ENCODE results near the gene UBXN11. TPM values are rescaled to one million over a fixed set of nuclear protein-coding genes. Genes with fewer than 3 reads are reported as not detected.

UBXN11 gene
- total and polyA plus RNA-seq, 9 donors = 4.2 to 13.9 (median 10.2) TPM

- no peaks in the 10 kb centered on the region for H3K27me3 ChIP-seq (ENCODE audit: control insufficient read depth, insufficient read depth, low read length)
- peaks cover 4% of the 10 kb centered on the region for H3K4me1 ChIP-seq (ENCODE audit: control insufficient read depth, insufficient read depth, low read length)
- H3K36me3 ChIP-seq (ENCODE audit: control insufficient read depth, insufficient read depth, low read length) = no peaks in the 10 kb centered on the region
- H3K9me3 ChIP-seq (replicated peaks; ENCODE audit: control insufficient read depth, low read depth, low read length) = no peaks in the 10 kb centered on the region
- H3K4me3 ChIP-seq (ENCODE audit: low read length) = no peak overlapping the region
- no peak overlapping the region for H3K27ac ChIP-seq (ENCODE audit: low read length)
- 100% methylated on average over 1 of the region's 2 CpGs for WGBS (ENCODE audit: insufficient coverage)
- no peak for DNase-seq
Observed at GRCh38 chr1:26323382-26323781, 16.9 kb upstream of the UBXN11 start.

GRCh38 chr1:26322042-26322331 lies 15.6 kb upstream of the UBXN11 start:
- H3K4me1 ChIP-seq (ENCODE audit: control insufficient read depth, insufficient read depth, low read length) = peaks cover 4% of the 10 kb centered on the region
- no peak overlapping the region for H3K4me3 ChIP-seq (ENCODE audit: low read length)
- H3K9me3 ChIP-seq (replicated peaks; ENCODE audit: control insufficient read depth, low read depth, low read length) = no peaks in the 10 kb centered on the region
- no peaks in the 10 kb centered on the region for H3K27me3 ChIP-seq (ENCODE audit: control insufficient read depth, insufficient read depth, low read length)
- H3K36me3 ChIP-seq (ENCODE audit: control insufficient read depth, insufficient read depth, low read length) = no peaks in the 10 kb centered on the region
- DNase-seq = no peak
- WGBS (ENCODE audit: insufficient coverage) = 80% methylated on average over 3 of the region's 10 CpGs
- no peak overlapping the region for H3K27ac ChIP-seq (ENCODE audit: low read length)

- 6% methylated on average over 3 of the region's 16 CpGs for WGBS (ENCODE audit: insufficient coverage)
- H3K36me3 ChIP-seq (ENCODE audit: control insufficient read depth, insufficient read depth, low read length) = no peaks in the 10 kb centered on the region
- no peaks in the 10 kb centered on the region for H3K9me3 ChIP-seq (replicated peaks; ENCODE audit: control insufficient read depth, low read depth, low read length)
- H3K27me3 ChIP-seq (ENCODE audit: control insufficient read depth, insufficient read depth, low read length) = no peaks in the 10 kb centered on the region
- peak; percentile 91 for DNase-seq
- peaks cover 4% of the 10 kb centered on the region for H3K4me1 ChIP-seq (ENCODE audit: control insufficient read depth, insufficient read depth, low read length)
- H3K4me3 ChIP-seq (ENCODE audit: low read length) = no peak overlapping the region
- no peak overlapping the region for H3K27ac ChIP-seq (ENCODE audit: low read length)
Observed at GRCh38 chr1:26321315-26322041, 15.0 kb upstream of the UBXN11 start.

DNA sequence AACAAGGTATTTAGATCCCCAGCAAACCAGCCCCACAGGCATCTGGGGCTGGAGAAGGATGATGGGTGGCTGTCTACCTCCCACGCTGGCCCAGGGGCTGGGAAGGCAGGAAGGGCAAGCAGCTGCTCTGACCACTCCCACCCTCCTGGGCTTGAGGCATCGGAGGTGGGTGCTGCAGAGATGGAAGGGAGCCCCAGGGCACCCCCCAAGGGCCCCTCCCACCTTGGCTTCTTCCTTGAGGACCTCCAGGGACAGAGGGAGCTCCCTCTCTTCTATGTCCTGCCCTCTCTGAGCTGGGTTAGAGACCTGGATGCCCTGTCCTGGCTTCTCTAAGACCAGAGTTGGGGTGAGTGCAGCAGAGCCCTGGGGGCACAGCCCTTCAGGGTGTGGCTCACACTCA lies 14.5 kb upstream of the UBXN11 start:
- no peaks in the 10 kb centered on the region for H3K27me3 ChIP-seq (ENCODE audit: control insufficient read depth, insufficient read depth, low read length)
- WGBS (ENCODE audit: insufficient coverage) = no CpG with 5 or more reads among the region's 2 CpGs
- peaks cover 4% of the 10 kb centered on the region for H3K4me1 ChIP-seq (ENCODE audit: control insufficient read depth, insufficient read depth, low read length)
- DNase-seq = no peak
- H3K36me3 ChIP-seq (ENCODE audit: control insufficient read depth, insufficient read depth, low read length) = no peaks in the 10 kb centered on the region
- H3K27ac ChIP-seq (ENCODE audit: low read length) = no peak overlapping the region
- H3K9me3 ChIP-seq (replicated peaks; ENCODE audit: control insufficient read depth, low read depth, low read length) = no peaks in the 10 kb centered on the region
- H3K4me3 ChIP-seq (ENCODE audit: low read length) = no peak overlapping the region

GRCh38 chr1:26318338-26319064 lies 12.1 kb upstream of the UBXN11 start:
- peak; percentile 35 for DNase-seq
- 81% methylated on average over 7 of the region's 9 CpGs for WGBS (ENCODE audit: insufficient coverage)
- Histone ChIP-seq H3K27ac (ENCODE audit: low read length) (no peak overlapping the region), H3K9me3 (replicated peaks; ENCODE audit: control insufficient read depth, low read depth, low read length) (no peaks in the 10 kb centered on the region), H3K36me3 (ENCODE audit: control insufficient read depth, insufficient read depth, low read length) (no peaks in the 10 kb centered on the region), H3K4me1 (ENCODE audit: control insufficient read depth, insufficient read depth, low read length) (peaks cover 7% of the 10 kb centered on the region), H3K4me3 (ENCODE audit: low read length) (peak overlapping the region; percentile 8), H3K27me3 (ENCODE audit: control insufficient read depth, insufficient read depth, low read length) (no peaks in the 10 kb centered on the region)

GRCh38 chr1:26317612-26318337 lies 11.3 kb upstream of the UBXN11 start, which contains the start of gene CD52:
Gene CD52 (plus strand): TSS chr1:26317958. CDS start chr1:26318018, 60 bp downstream.
- Histone ChIP-seq H3K9me3 (replicated peaks; ENCODE audit: control insufficient read depth, low read depth, low read length) (no peaks in the 10 kb centered on the region), H3K4me3 (ENCODE audit: low read length) (peak within 1 kb of the TSS; percentile 8), H3K27ac (ENCODE audit: low read length) (no peak within 1 kb of the TSS), H3K4me1 (ENCODE audit: control insufficient read depth, insufficient read depth, low read length) (peaks cover 7% of the 10 kb centered on the region), H3K27me3 (ENCODE audit: control insufficient read depth, insufficient read depth, low read length) (no peaks in the 10 kb centered on the region), H3K36me3 (ENCODE audit: control insufficient read depth, insufficient read depth, low read length) (no peaks in the 10 kb centered on the region)
- 51% methylated on average over 5 of the region's 12 CpGs for WGBS (ENCODE audit: insufficient coverage)
- no peak for DNase-seq

DNA sequence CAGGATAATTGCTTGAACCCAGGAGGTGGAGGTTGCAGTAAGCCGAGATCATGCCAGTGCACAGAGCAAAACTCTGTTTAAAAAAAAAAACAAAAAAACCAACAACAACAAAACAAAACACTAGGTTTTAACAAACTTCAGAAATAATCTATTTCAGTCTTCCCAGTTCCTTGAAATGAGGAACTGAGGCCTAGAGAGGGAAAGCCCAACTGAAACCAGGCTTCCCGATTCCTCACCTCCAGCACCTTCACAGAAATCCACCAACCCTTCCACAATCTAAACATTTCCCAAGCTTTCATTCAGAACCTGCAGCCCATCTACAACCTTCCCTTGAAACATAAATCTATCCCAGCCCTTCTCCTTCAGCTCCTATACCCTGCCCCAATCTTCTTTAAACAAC lies 10.7 kb upstream of the UBXN11 start:
- Histone ChIP-seq H3K27ac (ENCODE audit: low read length) (no peak overlapping the region), H3K27me3 (ENCODE audit: control insufficient read depth, insufficient read depth, low read length) (no peaks in the 10 kb centered on the region), H3K4me1 (ENCODE audit: control insufficient read depth, insufficient read depth, low read length) (peaks cover 7% of the 10 kb centered on the region), H3K4me3 (ENCODE audit: low read length) (no peak overlapping the region), H3K9me3 (replicated peaks; ENCODE audit: control insufficient read depth, low read depth, low read length) (no peaks in the 10 kb centered on the region), H3K36me3 (ENCODE audit: control insufficient read depth, insufficient read depth, low read length) (no peaks in the 10 kb centered on the region)
- WGBS (ENCODE audit: insufficient coverage) = 71% methylated on average over 1 of the region's 2 CpGs
- no peak for DNase-seq

GRCh38 chr1:26315874-26316850 lies 9.7 kb upstream of the UBXN11 start:
- peaks cover 3% of the 10 kb centered on the region for H3K4me1 ChIP-seq (ENCODE audit: control insufficient read depth, insufficient read depth, low read length)
- H3K4me3 ChIP-seq (ENCODE audit: low read length) = no peak overlapping the region
- no peaks in the 10 kb centered on the region for H3K36me3 ChIP-seq (ENCODE audit: control insufficient read depth, insufficient read depth, low read length)
- 89% methylated on average over 5 of the region's 8 CpGs for WGBS (ENCODE audit: insufficient coverage)
- H3K9me3 ChIP-seq (replicated peaks; ENCODE audit: control insufficient read depth, low read depth, low read length) = no peaks in the 10 kb centered on the region
- no peak overlapping the region for H3K27ac ChIP-seq (ENCODE audit: low read length)
- no peak for DNase-seq
- no peaks in the 10 kb centered on the region for H3K27me3 ChIP-seq (ENCODE audit: control insufficient read depth, insufficient read depth, low read length)

DNA sequence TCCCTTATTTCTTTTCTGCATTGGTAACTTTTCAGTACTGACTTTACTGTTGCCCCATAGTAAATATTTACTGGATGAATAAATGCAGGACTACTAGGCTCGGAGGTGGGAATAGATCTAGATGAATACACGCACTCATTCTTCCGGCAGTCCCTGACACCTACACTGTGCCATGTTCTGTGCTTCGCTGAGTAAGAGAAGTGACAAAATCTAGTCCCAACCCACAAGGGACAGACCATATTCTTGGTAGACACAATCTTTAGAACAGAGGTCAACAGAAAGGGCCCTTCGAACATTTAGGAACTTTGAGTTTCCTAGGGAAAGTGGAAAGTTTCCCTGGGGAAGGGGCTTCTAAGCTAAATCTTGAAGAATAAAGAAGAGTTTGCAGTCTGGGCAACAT lies 8.1 kb upstream of the UBXN11 start:
- Histone ChIP-seq H3K27me3 (ENCODE audit: control insufficient read depth, insufficient read depth, low read length) (no peaks in the 10 kb centered on the region), H3K4me3 (ENCODE audit: low read length) (no peak overlapping the region), H3K4me1 (ENCODE audit: control insufficient read depth, insufficient read depth, low read length) (peaks cover 3% of the 10 kb centered on the region), H3K27ac (ENCODE audit: low read length) (no peak overlapping the region), H3K36me3 (ENCODE audit: control insufficient read depth, insufficient read depth, low read length) (no peaks in the 10 kb centered on the region), H3K9me3 (replicated peaks; ENCODE audit: control insufficient read depth, low read depth, low read length) (no peaks in the 10 kb centered on the region)
- WGBS (ENCODE audit: insufficient coverage) = no CpG with 5 or more reads among the region's 5 CpGs
- DNase-seq = no peak
